ENCODE data around the gene ZNF366.

DNA sequence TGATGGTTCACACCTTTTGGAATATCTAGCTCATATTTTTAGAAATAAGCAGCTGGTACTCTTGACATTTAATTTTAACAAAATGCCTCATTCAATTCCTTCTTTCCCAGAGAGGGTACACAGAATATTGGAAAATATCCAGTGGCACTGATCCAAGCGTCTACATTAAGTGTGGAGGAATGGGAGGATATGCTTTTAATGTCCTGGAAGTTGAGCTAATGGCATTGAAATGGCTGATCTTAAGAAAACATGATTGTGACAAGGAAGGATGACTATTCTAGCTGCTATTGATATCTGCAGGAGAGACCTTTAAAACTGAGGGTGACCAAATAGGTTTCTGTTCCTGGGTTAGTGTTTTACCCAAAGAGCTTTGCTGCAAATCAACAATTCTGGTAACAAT, 30.0 kb downstream of the ZNF366 start:
- TF ChIP-seq, protein P1, sequence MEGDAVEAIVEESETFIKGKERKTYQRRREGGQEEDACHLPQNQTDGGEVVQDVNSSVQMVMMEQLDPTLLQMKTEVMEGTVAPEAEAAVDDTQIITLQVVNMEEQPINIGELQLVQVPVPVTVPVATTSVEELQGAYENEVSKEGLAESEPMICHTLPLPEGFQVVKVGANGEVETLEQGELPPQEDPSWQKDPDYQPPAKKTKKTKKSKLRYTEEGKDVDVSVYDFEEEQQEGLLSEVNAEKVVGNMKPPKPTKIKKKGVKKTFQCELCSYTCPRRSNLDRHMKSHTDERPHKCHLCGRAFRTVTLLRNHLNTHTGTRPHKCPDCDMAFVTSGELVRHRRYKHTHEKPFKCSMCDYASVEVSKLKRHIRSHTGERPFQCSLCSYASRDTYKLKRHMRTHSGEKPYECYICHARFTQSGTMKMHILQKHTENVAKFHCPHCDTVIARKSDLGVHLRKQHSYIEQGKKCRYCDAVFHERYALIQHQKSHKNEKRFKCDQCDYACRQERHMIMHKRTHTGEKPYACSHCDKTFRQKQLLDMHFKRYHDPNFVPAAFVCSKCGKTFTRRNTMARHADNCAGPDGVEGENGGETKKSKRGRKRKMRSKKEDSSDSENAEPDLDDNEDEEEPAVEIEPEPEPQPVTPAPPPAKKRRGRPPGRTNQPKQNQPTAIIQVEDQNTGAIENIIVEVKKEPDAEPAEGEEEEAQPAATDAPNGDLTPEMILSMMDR (conservative IDR thresholded peaks at IDR 0.05): no peak
- no peak for TF ChIP-seq EZH2 (IDR thresholded peaks at IDR 0.05; ENCODE audit: low read depth)
